Neutrophil (primary cell): Measurements from ENCODE around the gene CFAP221.

ENCODE experiments used
- H3K27ac ChIP-seq: fragments of 200-600 bp; sonication (generic); 2 replicates; pipeline ENCODE4 v1.5.1; 2016; ENCODE audit warnings: mild to moderate bottlenecking, moderate library complexity
- H3K27me3 ChIP-seq: fragments of 200-600 bp; sonication (generic); 2 replicates; pipeline ENCODE4 v1.6.0; 2016; ENCODE audit warnings: mild to moderate bottlenecking
- H3K36me3 ChIP-seq: fragments of 200-600 bp; sonication (generic); 2 replicates; pipeline ENCODE4 v1.5.1; 2017
- H3K4me1 ChIP-seq, 2 experiments: fragments of 200-600 bp in 1 of 2; sonication (generic) in 1 of 2; 1 replicate in 1 of 2; 2 replicates in 1 of 2; pipeline versions ENCODE4 v1.5.1 to v1.6.1; 2013 to 2016; ENCODE audit warnings: low read depth in 1 of 2, low read length in 1 of 2, mild to moderate bottlenecking in 1 of 2, moderate library complexity in 1 of 2; ENCODE audit not compliant: control insufficient read depth in 1 of 2, insufficient read depth in 1 of 2
- H3K4me3 ChIP-seq, 2 experiments: fragments of 200-600 bp in 1 of 2; sonication (generic) in 1 of 2; 1 replicate in 1 of 2; 2 replicates in 1 of 2; pipeline ENCODE4 v1.5.1; 2013 to 2016; ENCODE audit warnings: low read depth in 1 of 2, low read length in 1 of 2, mild to moderate bottlenecking in 1 of 2, moderate library complexity in 1 of 2
- H3K9me3 ChIP-seq: fragments of 200-600 bp; sonication (generic); 2 replicates; pipeline ENCODE4 v1.5.1; 2016
- CTCF ChIP-seq: fragments of 200-600 bp; sonication (generic); IDR thresholded peaks from 2 replicates; pipeline ENCODE4 v1.5.1; 2016; ENCODE audit warnings: antibody characterized with exemption

The CFAP221 gene

GRCh38 chr2:119694845-119695521 is 150.7 kb downstream of the CFAP221 start:
- no peaks in the 10 kb centered on the region for H3K27me3 ChIP-seq
- no peaks in the 10 kb centered on the region for H3K36me3 ChIP-seq
- no peak overlapping the region for H3K27ac ChIP-seq
- no peaks in the 10 kb centered on the region for H3K9me3 ChIP-seq
- H3K4me3 ChIP-seq, result no peak overlapping the region
- TF ChIP-seq CTCF, result no peak
- H3K4me1 ChIP-seq, result no peaks in the 10 kb centered on the region

- H3K4me3 ChIP-seq, result no peak overlapping the region
- TF ChIP-seq CTCF, result no peak
- H3K27ac ChIP-seq, result no peak overlapping the region
- H3K27me3 ChIP-seq, result no peaks in the 10 kb centered on the region
- H3K4me1 ChIP-seq, result no peaks in the 10 kb centered on the region
- no peaks in the 10 kb centered on the region for H3K36me3 ChIP-seq
- no peaks in the 10 kb centered on the region for H3K9me3 ChIP-seq
These were observed 151.8 kb downstream of the CFAP221 start for GRCh38 chr2:119696005-119696404.

GRCh38 chr2:119696494-119697030 is 152.3 kb downstream of the CFAP221 start:
- H3K4me1 ChIP-seq, result no peaks in the 10 kb centered on the region

GRCh38 chr2:119697290-119698020 is 153.2 kb downstream of the CFAP221 start:
- no peak overlapping the region for H3K4me3 ChIP-seq
- H3K4me1 ChIP-seq, result no peaks in the 10 kb centered on the region
- no peaks in the 10 kb centered on the region for H3K9me3 ChIP-seq
- no peak overlapping the region for H3K27ac ChIP-seq
- no peaks in the 10 kb centered on the region for H3K27me3 ChIP-seq
- H3K36me3 ChIP-seq, result no peaks in the 10 kb centered on the region
- TF ChIP-seq CTCF, result no peak

More at GRCh38 chr2:119696494-119697030, 152.3 kb downstream of the CFAP221 start:
- Histone ChIP-seq H3K36me3 (no peaks in the 10 kb centered on the region), H3K27ac (no peak overlapping the region), H3K9me3 (no peaks in the 10 kb centered on the region), H3K27me3 (no peaks in the 10 kb centered on the region), H3K4me3 (no peak overlapping the region)
- no peak for TF ChIP-seq CTCF

GRCh38 chr2:119698246-119698645 is 154.0 kb downstream of the CFAP221 start:
- H3K27ac ChIP-seq, result no peak overlapping the region
- peaks cover 0 to 4% of the 10 kb centered on the region in 2 experiments for H3K4me1 ChIP-seq
- no peaks in the 10 kb centered on the region for H3K9me3 ChIP-seq
- H3K27me3 ChIP-seq, result no peaks in the 10 kb centered on the region
- no peak for TF ChIP-seq CTCF
- H3K36me3 ChIP-seq, result no peaks in the 10 kb centered on the region
- H3K4me3 ChIP-seq, result no peak overlapping the region
